Astrocyte (in vitro differentiated cells and primary cell): ENCODE results near the gene CEP128. TPM values are rescaled to one million over a fixed set of nuclear protein-coding genes. Genes with fewer than 3 reads are reported as not detected.
A peak's percentile ranks its signal among the peaks of the same experiment; 100 is the strongest.

Experiments used
- DNase-seq: peaks from one replicate; pipeline ENCODE4 v3.0.0-alpha.2; 2010; ENCODE audit warnings: low read depth
- FAIRE-seq: peaks from 2 replicates; lab custom pipeline; 2011; peaks lifted over from hg19 to GRCh38; lab: Jason Lieb, UNC
- H2AFZ ChIP-seq: 2 replicates; pipeline ENCODE4 v1.6.0; 2012; ENCODE audit warnings: low read depth, low read length, inconsistent platforms
- H3K27ac ChIP-seq: 2 replicates; pipeline ENCODE4 v1.5.1; 2011; ENCODE audit warnings: low read depth, low read length, inconsistent platforms
- H3K27me3 ChIP-seq: 2 replicates; pipeline ENCODE4 v1.6.0; 2011; ENCODE audit warnings: low read length, inconsistent platforms; ENCODE audit not compliant: insufficient read depth
- H3K36me3 ChIP-seq: 2 replicates; pipeline ENCODE4 v1.5.1; 2011; ENCODE audit warnings: low read length, inconsistent platforms; ENCODE audit not compliant: insufficient read depth
- H3K4me1 ChIP-seq: 2 replicates; pipeline ENCODE4 v1.5.1; 2011; ENCODE audit warnings: low read length, inconsistent platforms; ENCODE audit not compliant: insufficient read depth
- H3K4me2 ChIP-seq: 2 replicates; pipeline ENCODE4 v1.6.0; 2012; ENCODE audit warnings: low read length, inconsistent platforms
- H3K4me3 ChIP-seq: 2 replicates; pipeline ENCODE4 v1.5.1; 2011; ENCODE audit warnings: low read depth, mild to moderate bottlenecking, low read length, inconsistent platforms; ENCODE audit not compliant: insufficient read depth
- H3K79me2 ChIP-seq: 2 replicates; pipeline ENCODE4 v1.6.0; 2012; ENCODE audit warnings: mild to moderate bottlenecking, low read length, inconsistent platforms; ENCODE audit not compliant: insufficient read depth
- H3K9ac ChIP-seq: 2 replicates; pipeline ENCODE4 v1.6.0; 2012; ENCODE audit warnings: mild to moderate bottlenecking, low read length, inconsistent platforms
- H3K9me3 ChIP-seq: 2 replicates; pipeline ENCODE4 v1.5.1; 2012; ENCODE audit warnings: low read depth, mild to moderate bottlenecking, low read length, inconsistent platforms; ENCODE audit not compliant: insufficient read depth
- H4K20me1 ChIP-seq: 2 replicates; pipeline ENCODE4 v1.6.0; 2012; ENCODE audit warnings: low read length, inconsistent platforms; ENCODE audit not compliant: insufficient read depth
- H3K27ac Mint-ChIP-seq: one replicate; pipeline ENCODE4 v1.8.0; 2021; ENCODE audit warnings: mild to moderate bottlenecking, mixed read lengths; ENCODE audit not compliant: unreplicated experiment
- H3K27me3 Mint-ChIP-seq: one replicate; pipeline ENCODE4 v1.8.0; 2021; ENCODE audit warnings: low read depth, mixed read lengths; ENCODE audit not compliant: unreplicated experiment
- H3K36me3 Mint-ChIP-seq: one replicate; pipeline ENCODE4 v1.8.0; 2021; ENCODE audit warnings: low read depth, mixed read lengths; ENCODE audit not compliant: unreplicated experiment
- H3K4me1 Mint-ChIP-seq: one replicate; pipeline ENCODE4 v1.8.0; 2021; ENCODE audit warnings: low read depth, mixed read lengths; ENCODE audit not compliant: unreplicated experiment
- H3K4me3 Mint-ChIP-seq: one replicate; pipeline ENCODE4 v1.8.0; 2021; ENCODE audit warnings: mild to moderate bottlenecking, moderate library complexity, mixed read lengths; ENCODE audit not compliant: unreplicated experiment
- H3K9me3 Mint-ChIP-seq: one replicate; pipeline ENCODE4 v1.8.0; 2021; ENCODE audit warnings: mild to moderate bottlenecking, mixed read lengths; ENCODE audit not compliant: unreplicated experiment
- EZH2 ChIP-seq: IDR thresholded peaks from 2 replicates; pipeline ENCODE4 v1.6.1; 2012; ENCODE audit warnings: mild to moderate bottlenecking, low read length, inconsistent platforms; ENCODE audit not compliant: insufficient read depth
- total RNA-seq: library from RNA; stranded (reverse); gene quantifications from 2 replicates; pipeline ENCODE4 v1.2.1, GENCODE V29; 2021
- TF ChIP-seq, protein P1 (sequence below): IDR thresholded peaks from 2 replicates; pipeline ENCODE4 v1.5.1; 2011; ENCODE audit warnings: low read depth, mild to moderate bottlenecking, inconsistent platforms, low read length, moderate library complexity; ENCODE audit not compliant: insufficient read depth

Gene CEP128
- total RNA-seq, 1 donor from 2014 or later: 6.4 TPM

DNA sequence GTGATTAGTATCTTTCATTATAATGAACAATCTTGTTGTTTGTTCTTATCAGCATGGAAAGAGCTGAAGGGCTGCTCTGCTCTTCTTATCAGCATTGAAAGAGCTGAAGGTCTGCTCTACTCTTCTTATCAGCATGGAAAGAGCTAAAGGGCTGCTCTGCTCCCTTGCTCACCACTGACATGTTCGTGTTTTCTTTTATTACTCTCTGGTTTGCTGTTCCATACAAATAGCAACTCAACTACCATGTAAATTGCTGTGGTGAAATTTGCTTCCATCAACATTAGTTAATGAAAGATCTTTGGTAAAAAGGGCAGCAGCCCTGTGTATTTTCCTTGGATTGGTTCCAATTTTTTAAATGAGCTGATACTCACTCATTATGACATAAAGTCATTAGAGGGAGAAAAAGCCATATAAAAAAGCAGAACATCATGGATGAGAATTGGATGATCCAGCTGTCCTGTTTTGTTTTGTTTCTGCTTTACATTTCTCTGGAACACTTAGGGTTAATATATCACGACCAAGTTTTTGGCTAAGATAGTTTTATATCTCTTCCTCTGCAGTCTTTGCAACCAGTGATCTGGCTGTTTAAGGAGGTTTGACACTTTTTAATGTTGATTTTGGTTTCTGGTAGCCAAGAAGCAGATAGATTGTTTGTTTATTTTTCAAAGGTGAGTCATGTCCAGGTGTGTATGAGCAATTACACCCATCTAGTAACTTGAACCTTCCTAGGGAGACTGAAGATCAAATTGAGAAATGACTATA, 356.6 kb downstream of the CEP128 start:
- no peaks in the 10 kb centered on the region for H3K9me3 ChIP-seq
- no peaks in the 10 kb centered on the region for H3K79me2 ChIP-seq
- no peaks in the 10 kb centered on the region for H3K36me3 ChIP-seq
- TF ChIP-seq EZH2: no peak
- TF ChIP-seq, protein P1, sequence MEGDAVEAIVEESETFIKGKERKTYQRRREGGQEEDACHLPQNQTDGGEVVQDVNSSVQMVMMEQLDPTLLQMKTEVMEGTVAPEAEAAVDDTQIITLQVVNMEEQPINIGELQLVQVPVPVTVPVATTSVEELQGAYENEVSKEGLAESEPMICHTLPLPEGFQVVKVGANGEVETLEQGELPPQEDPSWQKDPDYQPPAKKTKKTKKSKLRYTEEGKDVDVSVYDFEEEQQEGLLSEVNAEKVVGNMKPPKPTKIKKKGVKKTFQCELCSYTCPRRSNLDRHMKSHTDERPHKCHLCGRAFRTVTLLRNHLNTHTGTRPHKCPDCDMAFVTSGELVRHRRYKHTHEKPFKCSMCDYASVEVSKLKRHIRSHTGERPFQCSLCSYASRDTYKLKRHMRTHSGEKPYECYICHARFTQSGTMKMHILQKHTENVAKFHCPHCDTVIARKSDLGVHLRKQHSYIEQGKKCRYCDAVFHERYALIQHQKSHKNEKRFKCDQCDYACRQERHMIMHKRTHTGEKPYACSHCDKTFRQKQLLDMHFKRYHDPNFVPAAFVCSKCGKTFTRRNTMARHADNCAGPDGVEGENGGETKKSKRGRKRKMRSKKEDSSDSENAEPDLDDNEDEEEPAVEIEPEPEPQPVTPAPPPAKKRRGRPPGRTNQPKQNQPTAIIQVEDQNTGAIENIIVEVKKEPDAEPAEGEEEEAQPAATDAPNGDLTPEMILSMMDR: no peak
- peak overlapping the region; percentile 3 for H3K27ac ChIP-seq
- DNase-seq (peak; percentile 89), FAIRE-seq (peak; percentile 45)
- no peaks in the 10 kb centered on the region for H3K36me3 Mint-ChIP-seq
- H3K4me1 ChIP-seq: peaks cover 10% of the 10 kb centered on the region
- H3K4me1 Mint-ChIP-seq: peaks cover 10% of the 10 kb centered on the region
- no peaks in the 10 kb centered on the region for H3K9me3 Mint-ChIP-seq
- H4K20me1 ChIP-seq: no peaks in the 10 kb centered on the region
- H3K27ac Mint-ChIP-seq: no peak overlapping the region
- H3K4me2 ChIP-seq: peak overlapping the region; percentile 3
- peak overlapping the region; percentile 32 for H3K9ac ChIP-seq
- H3K27me3 Mint-ChIP-seq: no peaks in the 10 kb centered on the region
- no peak overlapping the region for H2AFZ ChIP-seq
- no peak overlapping the region for H3K4me3 ChIP-seq
- H3K4me3 Mint-ChIP-seq: no peak overlapping the region
- H3K27me3 ChIP-seq: no peaks in the 10 kb centered on the region

GRCh38 chr14:80577599-80577998, 363.9 kb downstream of the CEP128 start:
- Mint-ChIP-seq H3K9me3 (no peaks in the 10 kb centered on the region), H3K4me1 (no peaks in the 10 kb centered on the region), H3K36me3 (no peaks in the 10 kb centered on the region), H3K4me3 (no peak overlapping the region), H3K27me3 (no peaks in the 10 kb centered on the region), H3K27ac (no peak overlapping the region)
- TF ChIP-seq, protein P1: no peak
- TF ChIP-seq EZH2: no peak
- Histone ChIP-seq H3K27me3 (no peaks in the 10 kb centered on the region), H3K4me1 (no peaks in the 10 kb centered on the region), H3K27ac (no peak overlapping the region), H3K79me2 (no peaks in the 10 kb centered on the region), H4K20me1 (no peaks in the 10 kb centered on the region), H3K4me3 (no peak overlapping the region), H3K4me2 (no peak overlapping the region), H3K9ac (no peak overlapping the region), H3K36me3 (no peaks in the 10 kb centered on the region), H2AFZ (no peak overlapping the region), H3K9me3 (no peaks in the 10 kb centered on the region)
- FAIRE-seq: no peak
- no peak for DNase-seq

- Histone ChIP-seq H3K9me3 (no peaks in the 10 kb centered on the region), H3K36me3 (no peaks in the 10 kb centered on the region), H2AFZ (no peak overlapping the region), H3K79me2 (no peaks in the 10 kb centered on the region), H3K4me1 (no peaks in the 10 kb centered on the region), H3K27me3 (no peaks in the 10 kb centered on the region), H3K4me2 (no peak overlapping the region), H3K27ac (no peak overlapping the region), H3K9ac (no peak overlapping the region), H4K20me1 (no peaks in the 10 kb centered on the region), H3K4me3 (no peak overlapping the region)
- no peaks in the 10 kb centered on the region for H3K4me1 Mint-ChIP-seq
- H3K27ac Mint-ChIP-seq: no peak overlapping the region
- DNase-seq (no peak), FAIRE-seq (no peak)
- no peak overlapping the region for H3K4me3 Mint-ChIP-seq
- no peaks in the 10 kb centered on the region for H3K36me3 Mint-ChIP-seq
- H3K9me3 Mint-ChIP-seq: no peaks in the 10 kb centered on the region
- TF ChIP-seq, protein P1: no peak
- no peak for TF ChIP-seq EZH2
- H3K27me3 Mint-ChIP-seq: no peaks in the 10 kb centered on the region
Measured at GRCh38 chr14:80576401-80576800, 365.1 kb downstream of the CEP128 start.
